HG02642 (cell line): ENCODE data around the gene AP1M1.
"Not testable (repeated sequence)": the region's sequence is repeated elsewhere in the genome, so short reads cannot be mapped to it uniquely, and the experiment has no call there.

ENCODE experiments used
- ATAC-seq: cut with Tn5 transposase; IDR thresholded peaks from one replicate; pipeline ENCODE4 v1.9.1; 2021; ENCODE audit warnings: mild to moderate bottlenecking; ENCODE audit not compliant: unreplicated experiment, poor library complexity

AP1M1 gene

GRCh38 chr19:16197622-16198369 is at the start of gene AP1M1:
AP1M1 (plus strand) TSS chr19:16197911; CDS start chr19:16198027, 116 bp downstream.
- ATAC-seq: peak; percentile 84

- no peak for ATAC-seq
These were observed 49.1 kb upstream of the AP1M1 start for GRCh38 chr19:16148443-16149229.

GRCh38 chr19:16153582-16154336 is 44.0 kb upstream of the AP1M1 start:
- ATAC-seq: no peak

- ATAC-seq: no peak
These were observed 43.2 kb upstream of the AP1M1 start for GRCh38 chr19:16154557-16154956.

GRCh38 chr19:16155128-16155527 is 42.6 kb upstream of the AP1M1 start:
- ATAC-seq: no peak

GRCh38 chr19:16156904-16157303 is 40.8 kb upstream of the AP1M1 start:
- no peak for ATAC-seq

GRCh38 chr19:16157601-16158000 is 40.1 kb upstream of the AP1M1 start:
- no peak for ATAC-seq

GRCh38 chr19:16159655-16160054 is 38.1 kb upstream of the AP1M1 start:
- ATAC-seq: no peak

GRCh38 chr19:16160445-16160942 is 37.2 kb upstream of the AP1M1 start:
- no peak for ATAC-seq

- no peak for ATAC-seq
These were observed 36.7 kb upstream of the AP1M1 start for GRCh38 chr19:16160943-16161560.

- ATAC-seq: no peak
These were observed 35.9 kb upstream of the AP1M1 start for GRCh38 chr19:16161840-16162239.

GRCh38 chr19:16164222-16164890 is 33.4 kb upstream of the AP1M1 start:
- no peak for ATAC-seq

GRCh38 chr19:16166417-16166816 is 31.3 kb upstream of the AP1M1 start:
- no peak for ATAC-seq

GRCh38 chr19:16167055-16167454 is 30.7 kb upstream of the AP1M1 start:
- ATAC-seq: no peak

- ATAC-seq: no peak
These were observed 29.1 kb upstream of the AP1M1 start for GRCh38 chr19:16168465-16169081.

GRCh38 chr19:16170134-16170533 is 27.6 kb upstream of the AP1M1 start:
- ATAC-seq: no peak

GRCh38 chr19:16175954-16176353 is 21.8 kb upstream of the AP1M1 start:
- no peak for ATAC-seq

- ATAC-seq: not testable (repeated sequence)
These were observed 18.8 kb upstream of the AP1M1 start for GRCh38 chr19:16178866-16179265.

GRCh38 chr19:16180611-16181010 is 17.1 kb upstream of the AP1M1 start:
- ATAC-seq: no peak
